NCI-H2029 treated with DMSO at 0.1 percent for 48 hours (cell line): ENCODE data around the gene RSPO4.

Experiments
- DNase-seq: peaks from one replicate; lab custom pipeline; 2025; lab: John Stamatoyannopoulos, UW

RSPO4 gene

GRCh38 chr20:942611-943010 lies 59.5 kb downstream of the RSPO4 start:
- no peak for DNase-seq

GRCh38 chr20:940926-941325 lies 61.2 kb downstream of the RSPO4 start:
- no peak for DNase-seq

GRCh38 chr20:939606-940005 lies 62.5 kb downstream of the RSPO4 start:
- no peak for DNase-seq

DNA sequence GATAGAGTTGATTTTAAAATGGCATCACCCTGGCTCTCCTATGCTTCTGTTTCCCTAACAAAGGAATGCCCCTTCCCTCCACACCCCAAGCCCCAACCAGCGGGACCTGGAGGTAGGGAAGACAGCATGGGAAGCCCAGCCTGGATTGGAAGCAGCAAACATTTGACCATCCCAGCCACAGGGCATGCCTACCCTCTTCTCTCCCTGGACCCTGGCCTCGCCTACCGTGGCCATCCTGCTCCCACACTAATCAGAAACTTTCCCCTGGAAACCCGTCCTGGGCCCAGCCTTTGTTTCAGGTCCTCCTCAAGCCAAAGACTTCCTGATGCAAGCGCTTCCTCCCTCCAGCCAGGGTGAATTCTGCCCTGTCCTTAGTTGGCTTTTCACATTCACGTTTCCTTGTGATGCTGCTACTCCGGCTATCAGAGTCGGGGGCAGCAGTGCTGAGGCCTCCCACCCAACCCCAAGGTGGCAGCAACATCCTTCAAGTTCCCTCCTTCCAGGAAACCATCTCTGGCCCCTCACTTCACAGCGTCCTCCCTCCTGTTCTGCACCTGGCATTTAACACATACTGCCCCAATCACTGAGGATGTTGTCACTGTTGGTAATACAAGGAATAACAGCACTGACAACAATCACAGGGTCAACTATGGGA lies 67.8 kb downstream of the RSPO4 start:
- no peak for DNase-seq

GRCh38 chr20:933029-933428 lies 69.1 kb downstream of the RSPO4 start:
- no peak for DNase-seq

DNA sequence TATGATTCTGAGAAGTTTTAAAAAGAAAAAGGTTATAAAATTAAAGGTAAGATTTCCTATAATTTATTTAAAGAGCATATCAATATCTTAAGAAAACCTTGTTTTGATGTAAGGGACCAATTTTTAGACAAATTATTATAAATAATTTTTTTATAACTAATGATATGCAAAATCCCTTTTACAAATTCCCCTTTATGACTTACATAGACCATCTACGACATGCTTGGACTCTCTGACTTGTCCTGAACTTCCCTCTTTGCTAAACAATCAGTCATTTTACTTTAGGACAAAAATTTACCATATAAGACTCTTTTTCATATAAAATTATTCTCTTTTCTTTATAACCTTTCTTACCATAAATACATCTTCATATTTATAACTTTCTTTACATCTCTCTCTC lies 70.7 kb downstream of the RSPO4 start:
- DNase-seq, result no peak

GRCh38 chr20:926670-927069 lies 75.4 kb downstream of the RSPO4 start:
- DNase-seq, result no peak

- no peak for DNase-seq
Measured at GRCh38 chr20:925516-925915, 76.6 kb downstream of the RSPO4 start.

DNA sequence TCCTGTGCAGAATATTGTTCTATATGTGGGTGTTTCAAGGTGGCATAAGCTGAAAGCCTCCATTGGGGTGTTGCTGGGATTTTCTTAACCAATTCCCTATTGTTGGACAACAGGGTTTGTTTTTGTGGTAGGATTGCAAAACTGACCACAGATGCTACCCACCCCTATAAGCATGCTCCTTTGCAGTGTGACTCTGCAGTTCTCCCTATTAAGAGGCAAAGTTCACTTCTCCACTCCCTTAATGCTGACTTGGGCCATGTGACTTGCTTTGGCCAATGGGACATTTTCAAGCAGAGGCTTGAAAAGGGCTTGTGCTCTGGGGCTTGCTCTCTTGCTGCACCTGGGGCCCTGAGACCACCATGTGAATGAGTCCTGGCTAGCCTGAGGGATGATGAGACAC lies 77.5 kb downstream of the RSPO4 start:
- DNase-seq, result no peak

DNA sequence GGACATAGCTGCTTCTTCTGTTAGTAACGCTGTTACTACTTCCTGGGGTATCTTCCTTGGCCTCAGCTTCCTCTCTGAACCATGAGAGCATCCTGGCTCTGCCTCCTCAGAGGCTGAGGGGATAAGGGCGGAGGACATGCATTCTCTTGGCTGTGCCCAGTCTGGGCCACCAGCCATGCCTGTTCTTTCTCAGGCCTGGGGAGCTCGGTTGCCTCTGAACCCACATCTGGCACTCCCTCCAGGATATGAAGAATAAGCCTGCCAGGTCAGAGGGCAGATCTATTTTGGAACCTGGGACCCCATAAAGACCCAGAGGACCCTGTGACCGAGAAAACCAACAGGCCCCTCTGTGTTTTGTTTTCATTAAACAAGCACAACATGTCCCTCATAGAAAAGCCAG lies 79.3 kb downstream of the RSPO4 start:
- DNase-seq, result no peak

GRCh38 chr20:921068-921467 lies 81.0 kb downstream of the RSPO4 start:
- DNase-seq, result no peak

- DNase-seq, result no peak
Measured at GRCh38 chr20:920311-920710, 81.8 kb downstream of the RSPO4 start.

- DNase-seq, result no peak
Measured at GRCh38 chr20:919491-919916, 82.6 kb downstream of the RSPO4 start.

GRCh38 chr20:917416-917815 lies 84.7 kb downstream of the RSPO4 start:
- DNase-seq, result no peak

- DNase-seq, result no peak
Measured at GRCh38 chr20:916825-917224, 85.3 kb downstream of the RSPO4 start.

DNA sequence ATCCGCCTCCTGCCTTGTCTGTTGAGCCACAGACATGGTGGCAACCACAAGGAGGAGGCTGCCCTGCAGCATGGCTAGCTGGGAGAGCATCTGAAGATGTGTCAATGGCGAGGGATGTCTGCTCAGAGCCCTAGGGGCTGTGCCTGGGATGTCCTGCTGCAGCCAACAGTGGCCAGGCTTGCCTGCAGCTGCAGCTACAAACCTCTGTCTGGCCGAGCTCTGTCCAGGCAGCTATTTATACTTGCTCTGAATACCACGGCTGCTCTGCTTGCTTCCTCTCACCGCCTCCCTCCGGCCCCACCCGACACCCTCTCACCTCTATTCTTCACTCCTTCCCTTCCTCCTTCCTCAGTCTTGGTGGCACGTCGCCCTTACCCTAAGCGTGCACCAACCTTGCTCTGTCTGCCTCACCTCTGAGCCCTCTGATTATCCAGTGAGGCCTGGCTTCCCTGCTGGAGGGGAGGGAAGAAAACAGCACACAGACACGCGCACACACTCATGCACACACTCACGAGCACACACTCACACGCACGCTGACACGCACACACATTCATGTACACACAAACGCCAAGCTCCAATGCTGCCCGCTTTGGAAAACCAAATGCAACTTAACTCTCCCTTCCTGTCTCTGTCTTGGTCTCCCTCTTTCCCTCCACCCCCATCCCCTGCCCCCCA lies 85.8 kb downstream of the RSPO4 start, which contains the start of gene ANGPT4:
TSS of gene ANGPT4 (minus strand) at position 210 of the 675 bp plus-strand sequence. CDS start at position 90, 120 bp downstream.
- DNase-seq, result no peak

- no peak for DNase-seq
Measured at GRCh38 chr20:914727-915498, 87.2 kb downstream of the RSPO4 start.

DNA sequence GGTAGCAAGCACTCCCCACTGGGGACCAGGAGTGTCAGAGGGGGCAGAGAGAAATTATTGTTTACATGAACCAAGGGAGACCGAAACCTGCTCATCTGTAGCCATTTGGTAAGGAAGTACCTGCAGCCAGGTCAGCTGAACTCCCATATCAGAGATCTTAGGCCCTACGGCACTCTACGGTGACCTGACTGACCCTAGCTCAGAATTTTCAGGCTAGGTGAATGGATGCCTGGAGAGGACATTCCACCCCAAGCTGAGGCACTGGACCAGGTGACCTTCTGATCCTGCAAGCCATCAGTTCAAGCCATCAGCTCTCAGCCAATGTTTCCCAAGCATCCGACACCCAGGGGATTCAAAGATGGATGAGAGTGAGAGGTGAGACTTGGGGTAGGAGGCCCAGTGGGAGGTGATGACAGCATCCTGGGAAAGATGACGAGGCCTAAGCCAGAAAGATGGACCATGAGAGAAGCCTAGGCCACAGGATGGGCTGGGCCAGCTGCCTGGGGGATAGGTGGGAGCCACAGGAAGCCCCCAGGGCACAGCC lies 88.7 kb downstream of the RSPO4 start:
- no peak for DNase-seq

DNA sequence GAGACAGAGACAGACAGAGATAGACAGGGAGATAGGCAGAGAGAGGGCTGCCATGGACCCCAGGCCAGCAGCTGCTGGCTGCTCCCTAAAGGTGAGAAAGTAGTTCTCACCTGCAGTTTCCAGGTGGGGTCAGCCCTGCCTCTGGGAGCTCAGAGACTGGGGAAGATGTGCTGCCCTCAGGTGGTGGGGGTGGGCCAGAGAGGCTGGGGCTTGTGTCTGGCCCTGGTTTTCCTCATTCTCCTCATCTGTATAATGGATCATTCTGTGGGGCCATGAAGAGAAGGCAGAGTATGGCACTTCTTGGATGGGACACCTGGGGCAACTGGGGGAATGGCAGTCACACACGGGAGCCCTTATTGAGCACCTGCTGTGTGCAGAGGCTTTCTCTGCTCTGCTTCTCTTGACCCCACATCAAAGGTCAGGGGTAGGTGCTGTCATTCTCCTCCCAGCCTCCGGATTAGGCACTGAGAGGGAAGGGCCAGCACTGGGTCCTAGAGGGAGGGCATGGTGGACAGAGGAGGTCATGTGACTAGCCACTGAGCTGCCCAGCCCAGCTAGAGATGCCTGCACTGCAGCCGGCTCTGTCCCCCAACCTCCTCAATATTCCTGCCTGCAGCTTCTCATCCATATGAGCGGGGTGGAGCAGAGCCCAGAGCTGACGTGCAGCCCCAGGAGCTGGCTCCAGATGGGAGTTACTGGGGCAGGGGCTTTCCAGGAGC lies 90.1 kb downstream of the RSPO4 start:
- no peak for DNase-seq

- no peak for DNase-seq
Measured at GRCh38 chr20:910870-911770, 91.0 kb downstream of the RSPO4 start.
